ENCODE measurements around the gene BCL11A.

GRCh38 chr2:60525899-60526298, 27.6 kb downstream of the BCL11A start:
- no peak for TF ChIP-seq CTCF (IDR thresholded peaks at IDR 0.05)
- TF ChIP-seq POLR2A (IDR thresholded peaks at IDR 0.05): no peak
